Right kidney (tissue), 1 donor: ENCODE measurements around the gene VPREB1.
"Not testable (repeated sequence)": the region's sequence is repeated elsewhere in the genome, so short reads cannot be mapped to it uniquely, and the experiment has no call there.

Experiments used
- DNase-seq: peaks from one replicate; pipeline ENCODE4 v3.0.0-alpha.2; 2016

Gene VPREB1

DNA sequence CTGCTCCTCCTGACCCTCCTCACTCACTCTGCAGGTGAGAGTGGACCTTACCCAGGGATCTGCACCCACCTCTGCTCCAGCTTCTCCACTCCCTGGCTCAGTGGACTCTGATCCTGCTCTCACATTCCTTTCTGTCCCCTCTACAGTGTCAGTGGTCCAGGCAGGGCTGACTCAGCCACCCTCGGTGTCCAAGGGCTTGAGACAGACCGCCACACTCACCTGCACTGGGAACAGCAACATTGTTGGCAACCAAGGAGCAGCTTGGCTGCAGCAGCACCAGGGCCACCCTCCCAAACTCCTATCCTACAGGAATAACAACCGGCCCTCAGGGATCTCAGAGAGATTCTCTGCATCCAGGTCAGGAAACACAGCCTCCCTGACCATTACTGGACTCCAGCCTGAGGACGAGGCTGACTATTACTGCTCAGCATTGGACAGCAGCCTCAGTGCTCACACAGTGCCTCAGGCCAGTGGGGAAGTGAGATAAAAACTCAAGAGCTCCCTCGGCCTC lies 29.7 kb upstream of the VPREB1 start:
- no peak for DNase-seq

DNA sequence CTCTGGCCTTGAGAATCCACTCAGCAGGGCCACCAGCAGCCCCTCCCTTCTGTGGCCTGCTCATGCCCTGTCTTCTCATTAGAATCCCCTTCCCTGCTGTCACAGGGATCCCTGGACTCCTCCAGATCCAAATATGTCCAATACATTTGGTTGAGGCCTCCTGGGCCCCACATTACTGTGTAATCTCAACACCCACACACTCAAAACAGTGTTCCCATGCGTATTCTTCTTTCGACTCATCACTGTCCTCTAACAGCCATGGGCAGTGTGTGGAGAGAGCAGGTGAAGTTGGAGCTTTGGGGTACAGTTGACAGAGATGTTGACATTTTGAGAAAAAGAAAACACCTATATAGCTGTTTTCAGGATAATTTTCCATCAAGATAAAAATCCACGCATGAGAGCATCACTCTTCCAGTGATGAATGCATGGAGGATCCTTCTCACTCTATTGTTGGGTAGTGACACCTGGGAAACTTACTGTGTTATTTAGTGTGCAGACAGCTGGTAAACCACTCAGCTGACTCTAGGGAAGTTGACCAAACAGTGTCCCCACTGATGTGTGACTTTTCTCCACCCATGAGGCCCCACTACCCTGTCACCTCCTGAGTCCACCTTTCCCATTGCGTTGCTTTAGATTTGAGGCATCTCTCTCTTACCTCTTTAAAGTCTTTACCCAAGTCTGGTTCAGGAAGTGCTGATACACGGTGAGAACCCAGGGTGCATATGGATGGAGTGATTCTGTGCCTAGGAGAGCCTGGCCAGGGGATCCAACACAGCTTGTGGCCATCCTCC lies 28.7 kb upstream of the VPREB1 start:
- no peak for DNase-seq

DNA sequence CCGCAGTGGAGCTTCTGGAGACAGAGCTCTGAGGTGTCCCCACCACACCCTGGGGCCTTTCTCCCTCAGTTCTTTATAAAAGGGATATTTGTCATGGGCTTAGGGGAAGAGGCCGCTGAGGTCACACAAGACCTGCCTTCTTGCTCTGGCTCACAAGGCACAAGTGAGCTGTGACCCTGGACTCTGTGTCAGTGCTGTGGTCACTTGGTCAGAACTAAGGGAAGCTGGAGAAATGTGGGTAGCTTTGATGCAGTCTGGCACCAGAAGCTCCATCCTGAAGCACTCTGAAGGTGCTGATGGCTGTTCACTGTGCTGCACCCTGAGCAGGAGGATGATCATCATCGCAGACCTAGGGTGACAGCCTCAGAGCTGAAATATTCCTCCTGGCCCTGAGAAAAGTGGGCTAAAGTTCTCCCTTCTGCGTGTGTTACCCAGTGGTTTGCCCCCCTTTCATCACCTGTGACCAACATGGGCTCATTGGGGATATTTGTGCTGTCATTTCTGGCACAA lies 28.1 kb upstream of the VPREB1 start:
- no peak for DNase-seq

DNA sequence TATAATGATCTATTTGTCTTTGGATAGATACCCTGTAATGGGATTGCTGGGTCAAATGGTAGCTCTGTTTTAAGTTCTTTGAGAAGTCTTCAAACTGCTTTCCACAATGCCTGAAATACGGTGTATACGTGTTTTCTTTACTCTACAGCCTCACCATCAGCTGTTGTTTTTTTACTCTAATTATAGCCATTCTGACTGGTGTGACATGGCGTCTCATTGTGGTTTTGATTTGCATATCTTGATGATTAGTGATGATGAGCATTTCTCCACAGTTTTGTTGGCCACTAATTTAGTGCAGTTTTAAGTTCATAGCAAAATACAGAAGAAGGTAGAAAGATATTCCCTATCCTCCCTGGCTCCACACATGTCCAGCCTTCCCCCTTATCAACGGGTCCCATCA lies 26.3 kb upstream of the VPREB1 start:
- no peak for DNase-seq

DNA sequence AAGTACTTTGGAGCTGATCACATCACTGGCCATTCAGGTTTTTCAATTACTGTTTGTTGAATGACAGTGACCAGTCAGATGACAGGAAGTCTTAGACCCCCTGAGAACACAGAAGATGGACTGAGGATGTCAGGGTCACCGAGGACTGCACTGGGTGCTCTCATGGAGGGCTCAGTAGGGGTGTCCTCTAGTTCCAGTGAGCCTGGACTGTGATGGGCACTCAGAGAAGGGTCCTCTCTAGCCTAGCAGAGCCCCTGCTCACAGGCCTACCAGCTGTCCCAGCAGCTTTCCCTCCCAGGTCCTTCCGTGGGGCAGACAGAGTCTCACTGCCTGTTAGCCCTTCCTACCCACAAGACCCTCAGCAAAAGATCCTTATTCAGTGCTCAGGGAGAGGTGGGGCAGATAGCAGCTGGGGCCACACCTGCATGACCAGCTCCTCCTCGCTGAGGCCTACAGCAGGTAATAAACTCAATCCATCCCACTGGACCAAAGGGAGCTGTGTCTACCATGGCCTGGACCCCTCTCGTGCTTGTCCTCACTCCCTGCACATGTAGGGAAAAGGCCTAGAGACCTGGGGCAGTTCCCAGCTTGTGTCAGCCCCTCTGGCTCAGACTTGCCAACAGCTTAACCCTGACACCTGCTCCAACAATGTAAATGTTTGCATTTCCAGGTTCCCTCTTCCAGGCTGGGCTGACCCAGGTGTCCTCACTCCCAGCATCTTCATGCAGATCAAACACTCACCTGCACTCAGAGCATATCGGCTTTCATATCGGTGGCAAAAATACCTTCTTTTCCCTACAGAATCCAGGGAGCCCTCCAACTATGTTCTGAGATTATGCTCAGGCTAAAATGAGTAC lies 25.2 kb upstream of the VPREB1 start:
- DNase-seq: no peak

DNA sequence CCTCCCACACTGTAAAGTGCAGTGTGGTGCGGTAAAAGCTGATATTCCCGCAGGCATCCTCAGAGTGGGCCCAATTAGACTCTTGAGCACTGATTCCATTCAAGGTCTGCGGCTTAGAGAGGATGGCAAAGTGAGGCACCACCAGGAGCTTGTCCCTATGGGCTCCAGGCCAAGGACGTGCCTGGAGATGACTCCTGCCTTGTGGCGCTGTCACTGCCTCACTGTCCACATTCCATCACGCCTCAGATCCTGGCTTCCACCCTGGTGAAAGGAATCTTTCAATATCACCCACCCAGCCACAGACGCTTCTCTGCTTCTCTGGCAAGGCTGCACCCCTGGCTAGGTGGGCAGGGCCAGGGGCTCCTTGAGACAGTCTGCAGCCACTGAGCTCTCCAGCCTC lies 23.5 kb upstream of the VPREB1 start:
- DNase-seq: not testable (repeated sequence)

DNA sequence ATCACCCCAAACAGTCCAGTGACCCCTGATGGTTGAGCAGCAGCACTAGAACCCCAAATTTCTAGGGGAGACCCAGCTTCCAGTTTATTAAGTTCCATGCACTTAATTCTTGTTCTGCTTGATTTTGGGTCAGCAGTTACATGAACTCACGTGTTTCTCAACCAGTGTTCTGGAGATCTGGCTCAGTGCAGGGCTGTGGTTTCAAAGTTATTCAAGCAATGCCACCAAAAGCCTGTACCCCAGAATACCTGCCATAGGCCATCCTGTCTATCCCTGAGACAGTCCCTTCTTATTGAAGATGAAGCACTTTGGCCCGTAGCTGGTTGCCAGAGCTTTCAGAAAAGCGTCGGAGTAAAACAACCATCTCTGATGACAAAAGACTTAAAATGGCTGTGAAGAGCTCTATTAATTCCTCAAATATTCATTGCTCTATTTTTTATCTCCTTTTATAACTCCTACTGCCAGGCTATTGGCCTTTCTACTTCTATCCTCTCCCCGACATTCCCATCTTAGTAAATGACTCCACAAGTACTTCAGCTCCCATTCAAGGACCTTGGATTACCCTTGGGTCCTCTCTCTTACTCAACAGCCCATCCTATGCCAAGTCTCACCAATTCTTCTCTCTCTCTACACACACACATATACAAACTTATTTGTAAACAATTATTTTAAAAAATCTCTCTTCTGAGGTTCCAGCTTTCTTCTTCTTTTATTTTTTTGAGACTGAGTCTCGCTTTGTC lies 18.0 kb upstream of the VPREB1 start:
- no peak for DNase-seq

DNA sequence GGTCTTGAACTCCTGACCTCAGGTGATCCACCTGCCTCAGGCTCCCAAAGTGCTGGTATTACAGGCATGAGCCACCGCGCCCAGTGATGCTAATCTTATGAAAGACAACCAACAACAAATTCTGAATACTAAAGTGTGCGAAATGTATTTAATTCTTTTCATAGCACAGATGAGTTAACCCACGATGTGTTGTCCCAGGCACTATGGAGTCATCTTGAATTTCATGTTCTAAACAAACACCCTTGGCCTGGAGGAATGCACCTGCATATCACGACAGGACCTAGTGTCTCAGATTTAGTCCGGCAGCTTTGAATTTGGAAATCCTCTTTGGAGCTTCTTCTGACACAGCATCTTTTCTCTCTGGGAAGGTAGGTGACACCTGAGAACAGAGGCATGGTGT lies 16.2 kb upstream of the VPREB1 start:
- no peak for DNase-seq

DNA sequence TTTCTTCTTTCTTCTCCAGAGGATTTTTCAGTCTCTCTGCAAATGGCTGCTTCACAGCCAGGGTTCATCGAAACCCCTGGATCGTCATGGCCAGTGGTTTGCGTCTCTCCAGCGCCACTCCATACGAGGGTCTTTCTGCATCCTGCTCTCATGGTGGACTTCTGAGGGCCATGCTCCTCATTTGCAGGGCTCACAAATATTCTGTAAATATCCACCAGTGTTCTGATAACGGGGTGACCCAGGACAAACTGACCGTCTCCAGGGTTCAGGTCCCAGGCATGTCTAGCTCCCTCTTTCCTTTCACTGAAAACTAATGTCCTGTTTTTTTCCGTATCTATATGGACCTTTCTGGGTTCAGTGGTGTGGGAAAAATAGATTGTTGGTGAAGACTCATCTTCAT lies 15.7 kb upstream of the VPREB1 start:
- no peak for DNase-seq

DNA sequence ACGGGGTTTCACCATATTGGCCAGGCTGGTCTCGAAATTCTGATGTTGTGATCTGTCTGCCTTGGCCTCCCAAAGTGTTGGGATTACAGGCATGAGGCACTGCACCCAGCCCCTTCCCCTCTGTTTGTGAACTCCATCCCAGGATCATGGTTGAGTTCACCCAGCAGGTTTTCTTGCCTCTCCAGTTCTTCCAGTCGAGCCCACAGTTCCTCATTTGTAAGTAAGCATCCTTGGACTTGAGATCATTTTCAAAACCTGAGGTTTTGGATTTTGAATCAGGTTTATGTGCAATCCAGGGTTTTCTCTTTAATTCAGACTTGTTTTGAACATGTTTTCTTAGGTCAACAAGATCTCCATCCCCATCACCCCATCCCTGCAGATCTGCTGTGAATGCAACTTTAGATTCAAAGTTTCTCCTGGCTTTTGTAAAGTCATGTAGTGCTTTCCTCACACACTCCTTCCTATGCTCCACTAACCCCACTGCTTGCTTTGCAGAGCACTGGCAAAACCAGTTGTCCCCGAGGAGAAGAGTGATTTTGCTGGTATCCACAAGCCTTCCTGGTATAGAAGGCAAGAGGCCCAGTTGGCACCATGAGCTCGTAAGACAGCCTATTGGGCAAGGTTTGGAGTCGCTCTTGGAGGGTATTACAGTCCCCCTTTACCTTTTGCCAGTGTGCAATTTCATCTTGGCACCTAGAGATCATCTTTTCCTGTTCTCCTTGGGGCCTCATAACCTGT lies 14.7 kb upstream of the VPREB1 start:
- DNase-seq: no peak

DNA sequence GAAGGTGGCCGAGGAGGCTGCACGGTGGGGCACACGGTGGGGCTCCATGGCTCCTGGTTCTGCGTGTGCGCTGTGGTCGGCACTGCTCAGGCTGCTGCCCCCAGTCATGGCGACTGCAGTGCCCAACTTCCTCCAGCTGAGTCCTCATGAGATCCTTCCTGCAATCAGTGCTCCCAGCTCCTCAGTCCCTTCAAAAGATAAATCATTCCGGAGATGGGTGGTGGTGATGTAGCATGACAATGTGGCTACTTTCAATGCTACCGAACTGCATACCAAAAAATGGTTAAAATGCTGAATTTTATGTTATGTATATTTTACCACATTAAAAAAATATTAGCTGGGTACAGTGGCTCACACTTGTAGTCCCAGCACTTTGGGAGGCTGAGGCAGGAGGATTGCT lies 14.1 kb upstream of the VPREB1 start:
- no peak for DNase-seq

DNA sequence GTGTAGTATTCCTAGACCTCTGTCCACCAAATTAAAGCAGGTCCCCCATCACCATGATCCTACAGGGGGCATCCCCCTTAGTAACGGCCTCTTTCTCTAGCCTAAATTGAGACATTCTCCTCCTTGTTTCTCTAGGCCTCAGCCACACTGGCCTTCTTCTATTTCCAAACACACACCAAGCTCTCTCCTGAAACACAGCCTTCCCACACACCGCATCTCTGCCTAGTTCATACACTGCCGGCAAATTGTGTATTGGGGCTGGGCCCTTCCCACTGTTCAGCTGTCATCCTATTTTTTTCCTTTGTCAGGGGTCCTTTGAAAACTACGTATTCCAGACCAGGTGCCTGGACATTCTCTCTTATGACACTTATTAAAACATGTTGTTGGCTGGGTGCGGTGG lies 11.5 kb upstream of the VPREB1 start:
- DNase-seq: no peak

DNA sequence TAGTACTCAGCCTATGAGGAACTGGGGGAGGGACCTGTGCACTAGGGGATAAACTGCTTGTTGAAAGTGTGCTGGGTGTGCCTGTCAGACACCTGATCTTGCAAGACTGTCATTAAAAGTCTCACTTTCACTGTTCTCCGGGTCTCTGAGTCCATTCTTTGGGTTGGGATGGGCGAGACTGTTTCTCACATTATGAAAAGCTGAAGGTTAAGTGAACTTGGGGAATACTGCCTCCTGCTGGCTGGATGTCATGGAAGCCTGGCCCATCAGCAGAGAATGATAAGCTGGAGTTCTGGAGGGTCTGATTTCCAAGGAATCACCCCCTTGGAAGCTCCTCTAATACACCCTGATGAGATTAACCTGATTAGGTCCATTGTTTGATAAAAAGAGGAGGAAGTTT lies 9.0 kb upstream of the VPREB1 start:
- peak; percentile 12 for DNase-seq

DNA sequence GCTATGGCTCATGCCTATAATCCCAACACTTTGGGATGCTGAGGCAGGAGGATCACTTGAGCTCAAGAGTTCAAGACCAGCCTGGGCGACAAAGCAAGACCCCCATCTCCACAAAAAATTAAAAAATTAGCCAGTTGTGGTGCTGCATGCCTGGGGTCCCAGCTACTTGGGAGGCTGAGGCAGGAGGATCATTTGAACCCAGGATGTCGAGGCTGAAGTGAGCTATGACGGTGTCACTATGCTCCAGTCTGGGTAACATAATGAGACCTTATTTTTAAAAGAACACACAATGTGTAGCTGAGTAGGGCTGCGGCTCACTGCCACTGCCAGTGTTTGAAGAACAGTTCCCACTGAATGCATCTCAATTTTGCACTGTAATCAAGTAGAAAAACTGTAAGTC lies 7.1 kb upstream of the VPREB1 start:
- DNase-seq: no peak

DNA sequence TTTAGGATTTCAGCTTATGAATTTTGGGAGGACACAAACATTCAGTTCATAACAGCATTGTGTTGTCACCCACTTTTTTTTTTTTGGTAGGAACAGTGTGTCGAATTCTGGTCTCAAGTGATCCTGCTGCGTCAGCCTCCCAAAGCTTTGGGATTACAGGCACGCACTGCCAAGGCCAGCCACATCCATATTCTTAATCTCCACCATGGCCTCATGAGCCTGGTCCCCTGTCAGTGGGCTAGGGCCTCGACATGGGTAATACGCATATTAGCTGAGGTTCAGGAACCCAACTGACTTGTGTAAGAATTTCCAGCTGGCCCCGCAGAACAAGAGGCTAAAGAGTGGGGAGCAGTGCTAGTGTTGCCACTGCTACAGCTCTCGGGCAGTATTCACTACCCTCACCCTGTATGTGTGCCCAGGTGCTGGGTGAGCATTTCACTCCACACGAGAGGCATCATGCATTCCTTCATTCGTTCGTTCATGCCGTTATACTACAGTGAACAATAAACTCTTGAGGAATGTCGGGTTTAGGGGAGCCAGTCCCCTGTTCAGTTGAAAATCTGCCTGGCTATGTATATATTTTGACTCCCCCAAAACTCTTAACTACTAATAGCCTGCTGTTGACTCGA lies 5.2 kb upstream of the VPREB1 start:
- no peak for DNase-seq

DNA sequence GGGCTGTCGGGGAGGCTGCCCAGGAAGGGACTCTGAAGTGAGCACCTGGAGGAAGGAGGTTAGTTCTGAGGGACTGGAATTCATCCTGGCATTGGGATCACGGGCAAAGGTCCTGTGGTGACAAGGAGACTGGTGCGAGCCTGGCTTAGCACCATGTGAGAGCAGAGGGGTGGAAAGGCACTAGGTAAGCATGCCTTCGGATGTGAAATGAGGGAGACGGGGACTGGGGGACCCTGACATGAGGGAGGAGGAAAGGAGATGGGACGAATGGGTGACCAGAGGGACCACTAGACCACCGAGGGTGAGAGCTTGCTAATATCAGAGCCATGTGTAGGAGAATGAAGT lies 3.1 kb upstream of the VPREB1 start:
- DNase-seq: no peak

DNA sequence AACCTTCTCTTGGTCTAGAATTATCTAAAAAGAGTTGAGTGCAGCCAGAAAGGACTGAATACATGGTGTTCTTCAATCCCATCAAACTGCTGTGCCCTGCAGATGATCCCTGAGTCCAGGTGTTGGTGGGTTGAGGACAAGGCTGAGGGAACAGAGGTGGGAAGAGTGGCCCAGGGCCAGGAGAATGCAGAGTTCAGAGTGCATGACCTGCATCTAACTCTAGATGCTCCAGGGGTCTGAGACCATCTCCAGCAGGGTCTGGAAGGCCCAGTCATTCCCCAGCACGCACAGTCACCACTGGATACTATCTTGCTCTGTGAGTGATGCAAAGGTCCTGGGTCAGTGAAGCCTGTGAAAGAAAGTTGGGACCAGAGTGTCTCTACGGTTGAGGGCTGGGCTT lies 2.1 kb upstream of the VPREB1 start:
- no peak for DNase-seq

DNA sequence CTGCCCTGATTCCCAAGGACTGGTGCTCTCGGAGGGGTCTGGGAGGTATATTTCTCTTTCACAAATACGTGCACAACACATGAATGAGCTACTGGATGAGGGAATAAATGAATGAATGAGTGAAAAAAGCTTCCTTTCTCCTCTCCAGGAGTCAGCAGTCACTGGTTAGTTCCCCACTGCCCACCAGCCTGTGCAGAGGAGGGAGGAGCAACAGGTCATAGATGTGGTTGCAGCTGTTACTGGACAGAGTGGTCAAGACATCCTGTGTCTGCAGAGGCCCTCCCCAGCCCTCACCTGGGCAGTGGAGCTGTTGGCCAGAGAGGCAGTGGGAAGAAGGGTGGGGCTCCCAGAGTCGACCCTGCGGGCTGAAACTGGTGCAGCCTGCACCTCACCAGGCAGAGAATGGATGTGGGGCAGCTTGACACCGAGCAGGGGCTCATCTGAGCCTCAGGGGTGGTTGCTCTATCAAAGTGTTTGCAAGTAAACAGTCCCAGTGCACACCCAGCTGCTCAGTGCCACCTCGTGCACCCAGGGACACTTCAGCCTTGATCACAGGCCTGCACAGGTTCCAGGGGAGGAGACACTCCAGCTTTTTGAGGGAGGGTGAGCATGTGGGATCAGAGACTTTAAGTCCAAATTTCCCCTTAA lies 1.4 kb upstream of the VPREB1 start:
- DNase-seq: no peak

DNA sequence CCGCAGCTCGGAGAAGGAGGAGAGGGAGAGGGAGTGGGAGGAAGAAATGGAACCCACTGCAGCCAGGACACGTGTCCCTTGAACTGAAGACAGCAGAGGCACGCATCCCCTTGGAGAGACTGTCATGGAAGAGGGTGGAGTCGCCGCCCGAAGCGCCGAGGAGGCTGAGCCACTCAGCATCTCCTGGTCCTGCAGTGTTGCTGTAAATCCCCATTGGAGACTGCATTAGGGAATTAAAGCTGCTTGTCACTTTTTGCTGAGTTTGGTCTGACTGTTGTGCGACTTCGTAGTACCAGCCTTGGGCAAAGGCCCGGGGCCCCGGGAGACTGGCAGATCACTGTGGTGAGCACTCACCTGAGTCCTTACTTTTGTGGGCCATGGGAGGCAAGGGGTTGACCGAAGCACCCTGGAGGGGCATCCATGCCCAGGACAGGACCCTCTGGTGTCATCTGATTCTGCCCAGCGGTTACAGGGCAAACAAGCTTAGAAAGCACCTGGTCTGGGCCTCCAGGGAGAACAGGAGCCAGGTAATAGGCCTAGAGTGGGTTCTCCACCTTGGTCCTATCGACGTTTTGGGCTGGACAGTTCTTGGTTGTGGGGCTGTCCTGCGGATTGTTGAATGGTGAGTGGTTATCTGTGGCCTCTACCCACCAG lies 797 bp downstream of the VPREB1 start:
- no peak for DNase-seq

DNA sequence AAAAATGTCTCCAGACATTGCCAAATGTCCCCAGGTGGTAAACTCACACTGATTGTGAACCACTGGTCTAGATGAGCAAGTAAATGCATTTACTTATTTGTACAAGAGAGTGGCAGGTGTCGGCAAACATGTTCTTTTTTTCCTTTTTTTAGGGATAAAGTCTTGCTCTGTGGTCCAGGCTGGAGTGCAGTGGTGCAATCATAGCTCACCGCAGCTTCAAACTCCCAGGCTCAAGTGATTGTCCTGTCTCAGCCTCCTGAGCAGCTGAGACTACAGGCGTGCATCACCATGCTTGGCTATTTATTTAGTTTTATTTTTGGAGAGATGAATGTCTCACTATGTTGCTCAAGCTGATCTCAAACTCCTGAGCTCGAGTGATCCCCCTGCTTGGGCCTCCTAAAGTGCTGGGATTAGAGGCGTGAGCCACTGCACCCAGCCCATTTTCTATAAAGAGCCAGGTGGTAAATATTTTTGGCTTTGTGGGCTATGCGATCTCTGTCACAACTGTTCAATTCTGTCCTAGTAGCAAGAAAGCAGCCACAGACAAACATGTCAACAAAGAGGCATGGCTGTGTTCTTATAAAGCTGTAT lies 1.4 kb downstream of the VPREB1 start:
- DNase-seq: no peak
